Measurements from ENCODE around the gene ZFR.
"Not testable (repeated sequence)": the region's sequence is repeated elsewhere in the genome, so short reads cannot be mapped to it uniquely, and the experiment has no call there.

ZFR gene

GRCh38 chr5:32444431-32445286 is at the start of gene ZFR:
Gene ZFR (minus strand): TSS chr5:32444740. CDS start chr5:32444658, 82 bp downstream.
- peak; percentile 76 for DNase-seq

DNA sequence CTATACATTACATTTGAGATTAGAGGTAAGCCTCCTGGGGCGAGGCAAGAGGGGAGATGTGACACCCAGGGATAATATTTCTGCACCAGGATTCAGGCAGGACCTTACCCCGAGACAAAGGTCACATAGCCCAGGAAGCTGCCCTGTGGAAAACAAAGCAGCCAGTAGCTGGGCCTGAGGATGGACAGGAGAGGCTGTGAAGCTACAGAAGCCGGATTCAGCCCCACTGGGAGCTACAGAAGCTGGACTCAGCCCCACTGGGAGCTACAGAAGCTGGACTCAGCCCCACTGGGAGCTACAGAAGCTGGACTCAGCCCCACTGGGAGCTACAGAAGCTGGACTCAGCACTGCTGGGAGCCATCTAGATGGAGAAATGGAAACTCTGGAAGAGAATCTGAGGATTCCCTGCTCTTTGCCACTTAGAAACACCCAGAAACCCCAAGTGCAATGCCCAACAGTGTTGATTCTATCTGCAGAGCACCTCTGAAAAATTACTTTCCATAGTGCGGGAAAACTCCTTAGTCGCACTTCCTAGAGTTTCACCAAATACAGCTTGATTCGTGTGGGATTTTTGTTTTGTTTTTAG is 46.5 kb upstream of the ZFR start:
- DNase-seq = no peak

GRCh38 chr5:32489791-32490562 is 45.4 kb upstream of the ZFR start:
- peak; percentile 80 for DNase-seq

DNA sequence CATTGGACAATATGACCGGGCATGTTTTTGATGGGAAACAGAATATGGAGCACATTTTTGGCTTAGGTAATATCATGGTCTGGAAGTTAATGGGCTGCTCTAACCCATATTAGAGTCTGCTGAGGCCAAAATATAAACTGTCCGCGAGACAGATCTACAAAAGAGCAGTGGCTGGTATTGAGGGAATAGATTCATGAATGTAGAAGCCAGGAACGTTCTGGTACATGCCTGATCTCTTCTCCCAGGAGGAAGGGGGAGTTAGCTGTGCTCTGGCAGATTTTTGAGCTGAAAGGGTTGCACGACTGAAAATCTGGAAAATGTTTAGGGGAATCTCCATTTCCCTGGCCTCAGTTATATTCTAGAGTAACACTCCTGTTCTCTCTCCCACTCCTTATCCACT is 42.9 kb upstream of the ZFR start:
- DNase-seq = no peak

GRCh38 chr5:32487008-32487407 is 42.5 kb upstream of the ZFR start:
- no peak for DNase-seq

DNA sequence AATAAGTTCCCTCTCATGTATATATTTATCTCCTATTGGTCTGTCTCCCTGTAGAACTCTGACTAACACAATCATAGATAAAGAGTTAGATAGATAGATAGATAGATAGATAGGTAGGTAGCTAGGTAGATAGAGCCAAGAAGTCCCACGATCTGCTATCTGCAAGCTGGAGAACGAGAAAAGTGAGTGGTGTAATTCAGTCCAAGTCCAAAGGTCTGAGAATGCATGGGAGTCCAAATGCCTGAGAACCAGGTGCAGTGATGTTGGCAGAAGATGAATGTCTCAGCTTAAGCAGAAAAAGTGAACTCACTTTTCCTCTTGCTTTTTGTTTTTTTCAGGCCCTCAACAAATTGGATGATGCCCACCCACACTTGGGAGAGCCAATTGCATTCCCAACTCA is 37.7 kb upstream of the ZFR start:
- no peak for DNase-seq

DNA sequence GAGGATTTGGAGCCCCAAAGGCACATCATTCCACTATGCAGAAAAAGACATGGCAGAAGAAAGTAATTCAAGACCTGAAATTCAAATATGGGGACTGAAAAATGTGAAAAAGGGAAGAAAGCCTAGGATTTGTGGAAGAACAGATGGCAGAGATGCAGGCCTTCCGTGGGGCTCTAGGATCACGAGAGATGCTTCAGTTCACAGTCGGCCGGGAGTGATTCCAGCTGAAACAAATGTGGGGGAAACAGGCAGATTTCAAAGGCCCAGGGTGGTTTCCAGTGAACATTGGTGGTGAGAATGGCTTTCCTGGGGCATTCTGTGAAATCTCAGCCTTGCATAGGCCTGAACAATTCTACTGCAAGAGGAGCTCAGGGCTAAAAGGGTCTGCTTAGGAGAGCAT is 34.6 kb upstream of the ZFR start:
- DNase-seq = no peak

- DNase-seq = no peak
Observed at GRCh38 chr5:32476891-32477290, 32.4 kb upstream of the ZFR start.

DNA sequence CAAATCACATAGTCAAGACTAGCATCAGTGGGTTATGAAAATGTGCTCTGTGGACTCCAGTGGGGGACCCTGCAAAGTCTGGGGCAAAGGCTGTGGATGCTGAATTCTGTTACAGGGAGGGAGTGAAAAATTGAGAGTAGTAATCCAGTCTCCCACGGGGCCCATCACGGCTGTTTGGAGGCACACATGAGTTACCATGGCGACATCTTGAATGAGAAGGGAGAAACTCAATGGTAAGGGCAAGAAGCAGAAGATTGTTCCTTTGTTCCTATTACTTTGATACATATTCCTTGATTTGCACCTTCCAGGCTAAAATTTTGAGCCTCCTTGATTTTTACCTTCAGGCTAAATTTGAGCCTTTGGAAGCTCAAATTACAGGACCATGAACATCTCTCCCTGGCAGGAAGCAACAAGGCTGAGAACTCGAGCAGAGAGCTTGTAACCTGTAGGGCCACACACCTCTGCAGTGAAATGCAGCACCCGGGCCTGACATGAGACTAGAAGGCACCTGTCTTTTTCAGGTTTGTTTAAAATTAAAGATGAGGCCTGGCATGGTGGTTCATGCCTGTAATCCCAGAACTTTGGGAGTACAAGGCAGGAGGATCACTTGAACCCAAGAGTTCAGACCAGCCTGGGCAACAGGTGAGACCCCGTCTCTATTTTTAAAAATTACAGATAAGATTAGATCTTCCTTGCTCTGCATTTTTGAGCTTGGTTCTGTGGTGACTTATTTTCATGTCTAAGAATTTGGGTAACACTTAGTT is 31.0 kb upstream of the ZFR start:
- DNase-seq = no peak

- no peak for DNase-seq
Observed at GRCh38 chr5:32474209-32474854, 29.8 kb upstream of the ZFR start.

- no peak for DNase-seq
Observed at GRCh38 chr5:32473072-32473471, 28.5 kb upstream of the ZFR start.

DNA sequence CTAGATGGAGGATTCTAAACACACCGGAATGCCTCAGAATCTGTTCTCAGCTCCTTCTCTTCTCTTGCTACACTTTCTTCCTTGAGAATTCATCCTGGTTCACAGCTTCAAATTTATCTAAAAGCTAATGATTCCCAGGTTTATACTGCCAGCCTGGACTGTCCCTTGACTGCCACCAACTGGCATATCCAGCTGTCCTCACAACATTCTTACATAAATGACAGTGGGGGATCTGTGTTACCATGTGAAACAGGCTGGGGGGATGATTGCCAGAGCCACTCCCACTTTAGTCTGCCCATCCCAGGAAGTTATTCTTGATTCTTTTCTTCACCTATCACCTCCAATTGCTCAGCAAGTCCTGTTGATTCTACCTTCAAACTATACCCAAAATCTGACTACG is 27.2 kb upstream of the ZFR start:
- no peak for DNase-seq

DNA sequence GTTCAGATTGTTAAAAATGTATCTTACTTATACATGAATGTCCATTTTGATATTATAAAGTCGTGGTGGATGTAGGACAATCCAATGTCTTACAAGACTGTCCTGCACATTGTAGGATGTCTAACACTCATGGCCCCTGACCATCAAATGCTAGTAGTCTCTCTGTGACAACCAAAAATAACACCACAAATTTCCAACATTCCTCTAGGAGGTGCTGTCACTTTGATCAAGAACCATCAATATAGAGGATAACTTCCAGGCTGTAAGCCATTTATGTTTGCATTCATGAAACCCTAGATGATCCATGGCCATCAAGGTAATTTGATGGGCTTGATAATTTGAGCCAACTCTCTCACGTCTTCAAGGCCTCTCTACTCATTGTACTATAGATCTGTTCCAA is 20.5 kb upstream of the ZFR start:
- no peak for DNase-seq

GRCh38 chr5:32462618-32463017 is 18.1 kb upstream of the ZFR start:
- no peak for DNase-seq

DNA sequence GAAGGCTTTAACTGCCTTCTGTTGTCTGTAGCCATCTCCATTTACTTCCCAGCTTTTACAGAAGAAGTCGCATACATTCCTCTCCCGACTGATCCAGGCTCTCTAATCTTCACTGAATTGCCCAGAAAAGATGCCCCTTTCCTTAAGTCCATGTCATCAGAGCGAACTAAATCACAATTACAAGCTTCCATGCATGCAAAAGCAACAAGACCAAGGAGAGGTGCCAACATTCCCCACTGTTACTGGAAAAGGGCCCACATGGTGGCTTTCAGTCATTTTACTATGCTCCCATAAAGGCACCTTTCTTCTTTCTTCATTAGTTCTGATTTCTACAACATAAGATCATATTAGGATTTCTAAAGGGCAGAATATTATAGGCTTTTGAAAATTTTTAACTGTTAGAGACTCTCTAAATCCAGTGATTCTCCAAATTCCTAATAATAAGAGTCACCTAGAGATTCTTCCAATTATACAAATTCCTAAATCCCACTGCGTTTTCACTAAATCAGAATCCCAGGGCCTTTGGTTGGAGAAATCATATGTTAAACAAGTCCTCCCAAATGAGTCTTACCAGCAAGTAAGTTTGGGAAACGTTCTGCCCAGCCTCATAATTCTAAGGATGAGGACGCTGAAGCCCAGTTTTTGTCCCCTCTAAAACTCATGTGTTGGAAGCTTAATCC is 17.0 kb upstream of the ZFR start:
- no peak for DNase-seq

DNA sequence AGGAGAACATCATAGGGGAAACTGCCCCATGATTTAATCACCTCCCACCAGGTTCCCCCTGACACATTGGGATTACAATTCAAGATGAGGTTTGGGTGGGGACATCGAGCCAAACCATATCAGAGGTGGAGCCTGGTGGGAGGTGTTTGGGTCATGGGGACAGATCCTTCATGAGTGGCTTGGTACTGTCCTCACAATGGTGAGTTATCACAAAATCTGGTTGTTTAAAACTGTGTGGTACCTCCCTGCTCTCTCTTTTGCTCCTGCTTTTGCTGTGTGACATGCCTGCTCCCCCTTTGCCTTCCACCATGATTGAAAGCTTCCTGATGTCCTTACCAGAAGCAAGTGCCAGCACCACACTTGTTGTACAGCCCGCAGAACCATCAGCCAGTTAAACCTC is 16.2 kb upstream of the ZFR start:
- no peak for DNase-seq

DNA sequence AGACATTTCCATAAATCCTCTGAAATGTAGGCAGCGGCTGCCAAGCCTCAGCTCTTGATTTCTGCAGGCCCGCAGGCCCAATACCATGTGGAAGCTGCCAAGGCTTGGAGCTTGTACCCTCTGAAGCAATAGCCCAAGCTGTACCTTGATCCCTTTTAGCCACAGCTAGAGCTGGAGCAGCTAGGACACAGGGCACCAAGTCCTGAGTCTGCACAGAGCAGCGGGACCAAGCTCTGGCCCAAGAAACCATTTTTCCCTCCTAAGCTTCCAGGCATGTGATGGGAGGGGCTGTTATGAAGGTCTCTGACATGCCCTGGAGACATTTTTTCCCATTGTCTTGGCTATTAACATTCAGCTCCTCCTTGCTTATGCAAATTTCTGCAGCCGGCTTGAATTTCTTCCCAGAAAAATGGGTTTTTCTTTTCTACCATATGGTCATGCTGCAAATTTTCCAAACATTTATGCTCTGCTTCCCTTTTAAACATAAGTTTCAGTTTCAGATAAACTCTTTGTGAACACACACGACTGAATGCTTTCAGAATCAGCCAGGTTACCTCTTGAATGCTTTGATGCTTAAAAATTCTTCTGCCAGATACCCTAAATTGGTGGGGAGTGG is 14.4 kb upstream of the ZFR start:
- no peak for DNase-seq

- DNase-seq = no peak
Observed at GRCh38 chr5:32455311-32455710, 10.8 kb upstream of the ZFR start.

DNA sequence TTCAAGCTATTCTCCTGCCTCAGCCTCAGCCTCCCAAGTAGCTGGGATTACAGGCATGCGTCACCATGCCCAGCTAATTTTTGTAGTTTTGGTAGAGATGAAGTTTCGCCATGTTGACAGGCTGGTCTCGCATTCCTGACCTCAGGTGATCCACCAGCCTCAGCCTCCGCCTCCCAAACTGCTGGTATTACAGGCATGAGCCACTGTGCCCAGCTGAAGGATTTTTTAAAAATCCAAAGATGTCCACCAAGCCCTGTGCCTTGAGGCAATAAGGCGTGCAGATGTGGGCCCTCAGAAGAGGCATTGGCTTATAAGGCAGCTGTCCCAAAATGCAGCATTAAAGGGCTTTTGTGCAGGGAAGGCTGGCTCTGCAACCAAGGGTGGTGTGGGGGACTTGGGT is 10.3 kb upstream of the ZFR start:
- DNase-seq = no peak

- no peak for DNase-seq
Observed at GRCh38 chr5:32453916-32454315, 9.4 kb upstream of the ZFR start.

- DNase-seq = not testable (repeated sequence)
Observed at GRCh38 chr5:32452316-32452715, 7.8 kb upstream of the ZFR start.

DNA sequence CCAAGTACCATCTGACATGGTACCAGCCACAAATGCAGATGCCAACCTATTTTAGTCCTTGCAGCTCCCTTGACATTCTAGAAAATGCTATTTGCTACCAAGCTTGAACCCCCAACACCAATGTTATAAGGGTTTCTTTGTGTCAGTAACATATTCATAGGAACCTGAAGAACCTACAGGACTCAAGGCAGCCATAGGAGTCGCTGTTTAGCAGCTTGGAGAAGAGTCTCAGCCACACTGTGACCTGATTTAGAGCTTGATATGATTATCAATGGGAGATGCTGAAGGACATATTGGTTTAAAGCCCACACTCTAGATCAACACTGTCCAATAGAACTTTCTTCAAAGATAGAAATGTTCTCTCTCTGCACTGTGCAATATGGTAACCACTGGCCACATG is 6.4 kb upstream of the ZFR start:
- no peak for DNase-seq
